Omental fat pad (tissue), 4 donors: Measurements from ENCODE around the gene KCNQ1. TPM values are rescaled to one million over a fixed set of nuclear protein-coding genes. Genes with fewer than 3 reads are reported as not detected.

Experiments
- ATAC-seq: fragments of 150-250 bp; one replicate; pipeline ENCODE4 v1.9.1; 2016; ENCODE audit warnings: mild to moderate bottlenecking, moderate library complexity; ENCODE audit not compliant: low FRiP score
- DNase-seq: peaks from one replicate; pipeline ENCODE4 v3.0.0-alpha.2; 2019; ENCODE audit warnings: low spot score
- CTCF ChIP-seq, 3 donors: fragments of 450-650 bp; IDR thresholded peaks; one replicate each; pipeline ENCODE4 v1.5.1; 2016 to 2017; ENCODE audit warnings: antibody characterized with exemption in 3 of 3, mild to moderate bottlenecking in 3 of 3, moderate library complexity in 2 of 3
- total RNA-seq, 4 donors: library from RNA; depleted of rRNA; stranded (reverse); fragments of >200 nt; gene quantifications; one replicate each; pipeline ENCODE4 v1.1.0, GENCODE V29; 2016

The KCNQ1 gene
- total RNA-seq, 4 donors from 2014 or later = 4.5 to 5.9 (median 5.2) TPM

GRCh38 chr11:2889362-2890273 lies 444.8 kb downstream of the KCNQ1 start:
- TF ChIP-seq CTCF (IDR thresholded peaks at IDR 0.05) = no peak
- DNase-seq (no peak), ATAC-seq (no peak)

GRCh38 chr11:2890466-2891294 lies 445.9 kb downstream of the KCNQ1 start:
- TF ChIP-seq CTCF (IDR thresholded peaks at IDR 0.05) = no peak
- DNase-seq = peak; percentile 64
- ATAC-seq = peak; percentile 57

GRCh38 chr11:2891326-2892214 lies 446.8 kb downstream of the KCNQ1 start:
- TF ChIP-seq CTCF (IDR thresholded peaks at IDR 0.05) = no peak
- DNase-seq (no peak), ATAC-seq (no peak)

GRCh38 chr11:2892215-2892966 lies 447.6 kb downstream of the KCNQ1 start:
- TF ChIP-seq CTCF (IDR thresholded peaks at IDR 0.05) = peak in 2 of 3 donors; percentile 55 to 68
- ATAC-seq = peak; percentile 55
- no peak for DNase-seq

GRCh38 chr11:2892967-2893528 lies 448.2 kb downstream of the KCNQ1 start:
- no peak for TF ChIP-seq CTCF (IDR thresholded peaks at IDR 0.05)
- ATAC-seq = no peak
- DNase-seq = no peak
